GM23248 (cell line): ENCODE results near the gene OR4E2. TPM values are rescaled to one million over a fixed set of nuclear protein-coding genes. Genes with fewer than 3 reads are reported as not detected.
"Not testable (repeated sequence)": the region's sequence is repeated elsewhere in the genome, so short reads cannot be mapped to it uniquely, and the experiment has no call there.

ENCODE experiments used
- DNase-seq: peaks from one replicate; pipeline ENCODE4 v3.0.0-alpha.2; 2015
- H2AFZ ChIP-seq: fragments of 200-600 bp; sonication (generic); 2 replicates; pipeline ENCODE4 v1.6.1; 2016; ENCODE audit warnings: antibody characterized with exemption
- H3F3A ChIP-seq: fragments of 200-600 bp; sonication (generic); 2 replicates; pipeline ENCODE4 v1.6.1; 2016; ENCODE audit warnings: mild to moderate bottlenecking, antibody characterized with exemption, mixed run types; ENCODE audit not compliant: insufficient read depth
- H3K27ac ChIP-seq: fragments of 200-600 bp; sonication (generic); 2 replicates; pipeline ENCODE4 v1.5.1; 2016; ENCODE audit warnings: mild to moderate bottlenecking
- H3K27me3 ChIP-seq: fragments of 200-600 bp; sonication (generic); replicated peaks from 2 replicates; pipeline ENCODE4 v1.6.1; 2016; ENCODE audit warnings: mild to moderate bottlenecking; ENCODE audit not compliant: insufficient read depth
- H3K36me3 ChIP-seq: fragments of 200-600 bp; sonication (generic); 2 replicates; pipeline ENCODE4 v1.6.1; 2016; ENCODE audit warnings: low read depth, mild to moderate bottlenecking
- H3K4me1 ChIP-seq: fragments of 200-600 bp; sonication (generic); 2 replicates; pipeline ENCODE4 v1.6.1; 2016; ENCODE audit warnings: mild to moderate bottlenecking; ENCODE audit not compliant: insufficient read depth
- H3K4me2 ChIP-seq: fragments of 200-600 bp; sonication (generic); one replicate; pipeline ENCODE4 v1.6.1; 2016; ENCODE audit warnings: mild to moderate bottlenecking; ENCODE audit not compliant: unreplicated experiment
- H3K4me3 ChIP-seq: fragments of 200-600 bp; sonication (generic); 2 replicates; pipeline ENCODE4 v1.5.1; 2016; ENCODE audit warnings: mild to moderate bottlenecking
- H3K79me2 ChIP-seq: fragments of 200-600 bp; sonication (generic); 2 replicates; pipeline ENCODE4 v1.6.1; 2016; ENCODE audit warnings: mild to moderate bottlenecking; ENCODE audit not compliant: insufficient read depth
- H3K9ac ChIP-seq: fragments of 200-600 bp; sonication (generic); 2 replicates; pipeline ENCODE4 v1.6.1; 2016; ENCODE audit warnings: mild to moderate bottlenecking
- H3K9me2 ChIP-seq: fragments of 200-600 bp; sonication (generic); 2 replicates; pipeline ENCODE4 v1.6.1; 2016; ENCODE audit warnings: mixed run types, mild to moderate bottlenecking, moderate library complexity; ENCODE audit not compliant: insufficient read depth
- H3K9me3 ChIP-seq: fragments of 200-600 bp; sonication (generic); one replicate; pipeline ENCODE4 v1.6.1; 2017; ENCODE audit warnings: low read depth
- H4K20me1 ChIP-seq: fragments of 200-600 bp; sonication (generic); 2 replicates; pipeline ENCODE4 v1.6.0; 2016; ENCODE audit not compliant: insufficient read depth
- EZH2 ChIP-seq: fragments of 200-600 bp; sonication (generic); IDR thresholded peaks from 2 replicates; pipeline ENCODE4 v1.6.1; 2018; ENCODE audit warnings: antibody characterized with exemption, mild to moderate bottlenecking; ENCODE audit not compliant: insufficient read depth, poor library complexity, severe bottlenecking
- EZH2phosphoT487 ChIP-seq: fragments of 200-600 bp; sonication (generic); IDR thresholded peaks from 2 replicates; pipeline ENCODE4 v1.6.1; 2018; ENCODE audit warnings: antibody characterized with exemption, moderate library complexity, mild to moderate bottlenecking, low read depth; ENCODE audit not compliant: insufficient read depth
- WGBS, 2 experiments: methylation state at CpG; one replicate each; pipeline ENCODE4 v1.1.6; 2015 to 2017; ENCODE audit warnings: low lambda C conversion rate in 2 of 2, low coverage in 1 of 2; ENCODE audit errors: missing lambda C conversion rate in 2 of 2; 5-methylcytosine and 5-hydroxymethylcytosine counted together
- in situ Hi-C: fragments of 300-500 bp; cut with MboI; formaldehyde crosslinking; loops from 2 replicates; pipeline ENCODE4 v1.15.0; 2020
- polyA plus RNA-seq: library from polyadenylated mRNA; unstranded; fragments of >200 nt; fragmentation: Nextera tagmentation; extraction: Ambion mirVana; gene quantifications from 2 replicates; pipeline ENCODE4 v1.2.1, GENCODE V29; 2016
- total RNA-seq: library from RNA; depleted of rRNA; stranded (reverse); fragments of >200 nt; shearing (Covaris generic); gene quantifications from 2 replicates; pipeline ENCODE4 v1.2.3, GENCODE V29; 2014

Gene OR4E2
- total and polyA plus RNA-seq, 2 experiments from 2014 or later: not detected

DNA sequence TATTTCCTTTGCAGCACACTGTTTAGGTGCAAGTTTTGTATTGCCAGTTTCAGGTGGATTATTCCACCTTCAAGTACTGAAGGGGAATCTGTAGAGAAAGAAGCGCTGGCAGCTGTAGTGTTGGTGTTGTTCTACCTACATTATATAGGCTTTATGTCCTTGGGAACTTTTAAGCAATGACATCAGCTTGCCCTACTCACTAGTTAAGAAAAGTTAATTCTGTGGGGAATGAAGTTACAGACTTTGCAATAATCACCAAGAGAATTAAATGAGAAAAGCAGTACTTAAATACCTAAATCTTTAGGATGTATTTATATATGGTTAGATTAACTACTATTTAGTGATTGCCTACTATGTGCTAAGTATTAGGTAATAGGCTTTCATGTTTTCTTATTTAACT, 20.1 kb downstream of the OR4E2 start, which contains the start of gene OR4E1:
Gene OR4E1 (minus strand): TSS at position 101 of the 400 bp plus-strand sequence. CDS start 2,883 bp downstream, outside the sequence.
- Histone ChIP-seq H3K27ac (no peak within 1 kb of the TSS), H3K36me3 (no peaks in the 10 kb centered on the region), H3F3A (no peaks in the 10 kb centered on the region), H3K9ac (no peak within 1 kb of the TSS), H3K9me3 (no peaks in the 10 kb centered on the region), H3K4me3 (no peak within 1 kb of the TSS), H4K20me1 (no peaks in the 10 kb centered on the region), H2AFZ (no peak within 1 kb of the TSS), H3K79me2 (no peaks in the 10 kb centered on the region), H3K27me3 (no peaks in the 10 kb centered on the region), H3K4me1 (no peaks in the 10 kb centered on the region), H3K4me2 (no peak within 1 kb of the TSS), H3K9me2 (no peaks in the 10 kb centered on the region)
- in situ Hi-C loops: no loop called here
- WGBS, 2 experiments: 7 to 28% methylated on average over 1 of the region's 1 CpG
- no peak for TF ChIP-seq EZH2
- no peak for TF ChIP-seq EZH2phosphoT487
- DNase-seq: no peak

DNA sequence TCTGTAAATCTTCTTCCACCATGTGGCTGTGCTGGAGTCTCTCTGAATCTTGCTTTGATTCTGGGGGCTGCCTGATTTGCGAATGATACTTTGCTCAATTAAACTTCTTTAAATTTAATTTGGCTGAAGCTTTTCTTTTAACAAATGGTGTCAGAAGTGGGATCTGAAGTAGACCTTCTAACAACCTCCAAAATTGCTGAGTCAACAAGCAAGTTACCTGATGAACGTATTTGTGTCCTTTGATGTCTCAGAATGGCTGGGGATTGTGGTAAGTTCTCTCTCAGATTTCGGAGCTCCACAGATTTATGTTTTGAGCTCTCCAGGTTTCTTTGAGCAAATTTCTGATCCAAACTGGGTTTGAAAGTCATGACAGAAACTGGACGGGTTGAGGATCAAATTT, 21.9 kb downstream of the OR4E2 start:
- no peak overlapping the region for H2AFZ ChIP-seq
- no peaks in the 10 kb centered on the region for H3K79me2 ChIP-seq
- TF ChIP-seq EZH2phosphoT487 (no peak), EZH2 (no peak)
- no peak for DNase-seq
- H3K9me3 ChIP-seq: no peaks in the 10 kb centered on the region
- no peaks in the 10 kb centered on the region for H3K9me2 ChIP-seq
- no peaks in the 10 kb centered on the region for H4K20me1 ChIP-seq
- H3K4me3 ChIP-seq: no peak overlapping the region
- no peak overlapping the region for H3K4me2 ChIP-seq
- no peaks in the 10 kb centered on the region for H3K27me3 ChIP-seq
- H3F3A ChIP-seq: no peaks in the 10 kb centered on the region
- in situ Hi-C loops: no loop called here
- 13 to 15% methylated on average over 4 of the region's 4 CpGs for WGBS, 2 experiments
- no peak overlapping the region for H3K9ac ChIP-seq
- H3K36me3 ChIP-seq: no peaks in the 10 kb centered on the region
- H3K4me1 ChIP-seq: no peaks in the 10 kb centered on the region
- no peak overlapping the region for H3K27ac ChIP-seq

DNA sequence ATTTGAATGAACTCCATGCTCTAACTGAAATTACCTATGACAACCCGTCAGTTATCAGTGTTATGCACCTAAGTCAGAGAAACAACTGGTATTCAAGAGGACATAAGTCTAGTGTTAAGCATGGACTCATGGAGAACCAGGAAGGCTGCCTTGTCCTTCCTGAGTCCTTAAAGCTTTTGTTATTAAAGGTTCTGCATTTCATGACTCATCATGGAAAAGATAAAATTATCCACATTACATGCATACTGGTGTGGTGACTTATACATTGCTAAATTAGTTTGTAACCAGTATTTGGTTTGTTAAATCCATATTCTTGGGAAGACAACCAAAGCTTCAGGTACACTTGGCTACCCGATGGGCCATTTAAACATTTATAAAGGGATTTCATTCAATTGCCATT, 26.4 kb downstream of the OR4E2 start:
- DNase-seq: peak; percentile 13
- H3K4me2 ChIP-seq: no peak overlapping the region
- no peak overlapping the region for H3K9ac ChIP-seq

DNA sequence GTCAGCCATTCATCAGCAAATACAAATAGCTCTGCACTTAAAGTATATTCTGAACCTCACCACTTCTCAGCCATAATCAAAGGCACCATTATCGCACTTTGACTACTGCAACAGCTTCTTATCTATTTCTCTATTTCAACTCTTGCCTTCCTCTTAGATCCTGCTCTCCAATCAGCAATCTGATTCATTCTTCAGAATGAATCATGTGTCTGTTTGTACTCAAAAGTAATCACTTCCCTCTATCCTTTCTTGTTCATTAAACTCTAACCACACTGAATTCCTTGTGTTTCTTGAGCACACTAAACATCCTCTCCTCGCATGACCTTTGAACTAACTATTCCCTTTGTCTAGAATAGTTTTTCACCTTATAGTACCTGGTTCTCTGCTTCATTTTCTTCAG, 32.8 kb downstream of the OR4E2 start:
- no peaks in the 10 kb centered on the region for H3K9me2 ChIP-seq
- H3F3A ChIP-seq: no peaks in the 10 kb centered on the region
- H3K4me2 ChIP-seq: no peak overlapping the region
- H3K79me2 ChIP-seq: no peaks in the 10 kb centered on the region
- H3K27ac ChIP-seq: no peak overlapping the region
- WGBS, 2 experiments: 22% methylated on average over 2 of the region's 2 CpGs
- in situ Hi-C loops: no loop called here
- no peak overlapping the region for H3K9ac ChIP-seq
- no peak overlapping the region for H2AFZ ChIP-seq
- H4K20me1 ChIP-seq: no peaks in the 10 kb centered on the region
- H3K9me3 ChIP-seq: no peaks in the 10 kb centered on the region
- no peak for DNase-seq
- H3K36me3 ChIP-seq: no peaks in the 10 kb centered on the region
- no peaks in the 10 kb centered on the region for H3K4me1 ChIP-seq
- H3K27me3 ChIP-seq: no peaks in the 10 kb centered on the region
- TF ChIP-seq EZH2phosphoT487: no peak
- TF ChIP-seq EZH2: no peak
- H3K4me3 ChIP-seq: no peak overlapping the region

More for the DNA sequence above, 26.4 kb downstream of the OR4E2 start:
- no peaks in the 10 kb centered on the region for H3K36me3 ChIP-seq
- WGBS, 2 experiments: 31 to 34% methylated on average over 2 of the region's 2 CpGs
- no peaks in the 10 kb centered on the region for H3K4me1 ChIP-seq
- H3K27me3 ChIP-seq: no peaks in the 10 kb centered on the region
- TF ChIP-seq EZH2phosphoT487: no peak
- no peak for TF ChIP-seq EZH2
- no peak overlapping the region for H3K4me3 ChIP-seq
- no peaks in the 10 kb centered on the region for H3K9me3 ChIP-seq
- H3K79me2 ChIP-seq: no peaks in the 10 kb centered on the region
- no peaks in the 10 kb centered on the region for H3F3A ChIP-seq
- no peak overlapping the region for H2AFZ ChIP-seq
- in situ Hi-C loops: no loop called here
- no peak overlapping the region for H3K27ac ChIP-seq
- H4K20me1 ChIP-seq: no peaks in the 10 kb centered on the region
- no peaks in the 10 kb centered on the region for H3K9me2 ChIP-seq

DNA sequence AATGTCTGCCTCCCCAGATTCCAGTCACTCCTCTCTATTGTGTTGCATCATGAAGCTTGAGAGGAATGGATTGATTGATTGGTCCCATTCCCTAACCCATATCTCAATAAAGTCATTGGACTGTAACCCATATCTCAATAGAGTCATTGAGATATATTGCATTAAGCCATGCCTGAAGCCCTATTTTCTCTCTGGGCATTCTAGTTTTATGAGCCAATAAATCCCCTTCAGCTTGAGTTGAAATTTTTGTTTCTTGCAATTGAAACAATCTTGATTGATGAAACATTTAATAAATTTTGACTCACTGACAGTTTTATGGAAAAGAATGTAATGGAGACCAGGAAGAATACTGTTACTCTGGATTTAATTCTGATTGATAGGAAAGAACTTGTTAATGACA, 40.8 kb downstream of the OR4E2 start:
- Histone ChIP-seq H3K9me3 (no peaks in the 10 kb centered on the region), H3K4me1 (no peaks in the 10 kb centered on the region), H3K4me2 (no peak overlapping the region), H3K4me3 (no peak overlapping the region), H4K20me1 (no peaks in the 10 kb centered on the region), H3K27ac (no peak overlapping the region), H3K9ac (no peak overlapping the region), H3K27me3 (no peaks in the 10 kb centered on the region), H3K79me2 (no peaks in the 10 kb centered on the region), H3F3A (no peaks in the 10 kb centered on the region), H2AFZ (no peak overlapping the region), H3K9me2 (no peaks in the 10 kb centered on the region), H3K36me3 (no peaks in the 10 kb centered on the region)
- TF ChIP-seq EZH2: no peak
- TF ChIP-seq EZH2phosphoT487: no peak
- in situ Hi-C loops: no loop called here
- DNase-seq: no peak

DNA sequence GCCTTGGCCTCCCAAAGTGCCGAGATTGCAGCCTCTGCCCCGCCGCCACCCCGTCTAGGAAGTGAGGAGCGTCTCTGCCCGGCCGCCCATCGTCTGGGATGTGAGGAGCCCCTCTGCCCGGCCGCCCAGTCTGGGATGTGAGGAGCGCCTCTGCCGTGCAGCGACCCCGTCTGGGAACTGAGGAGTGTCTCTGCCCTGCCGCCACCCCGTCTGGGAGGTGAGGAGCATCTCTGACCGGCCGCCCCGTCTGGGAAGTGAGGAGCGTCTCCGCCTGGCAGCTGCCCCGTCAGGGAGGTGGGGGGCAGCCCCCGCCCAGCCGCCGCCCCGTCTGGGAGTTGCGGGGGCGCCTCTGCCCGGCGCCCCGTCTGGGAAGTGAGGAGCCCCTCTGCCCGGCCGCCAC, 44.0 kb downstream of the OR4E2 start:
- in situ Hi-C loops, H3K9me2 ChIP-seq, DNase-seq, H3K27me3 ChIP-seq, H3F3A ChIP-seq, H3K4me2 ChIP-seq, H2AFZ ChIP-seq, H3K4me3 ChIP-seq, H3K27ac ChIP-seq, H3K79me2 ChIP-seq, H3K9ac ChIP-seq, H4K20me1 ChIP-seq, H3K4me1 ChIP-seq, H3K9me3 ChIP-seq, H3K36me3 ChIP-seq: not testable (repeated sequence)
- WGBS, 2 experiments: 57 to 62% methylated on average over 17 to 32 of the region's 33 CpGs

DNA sequence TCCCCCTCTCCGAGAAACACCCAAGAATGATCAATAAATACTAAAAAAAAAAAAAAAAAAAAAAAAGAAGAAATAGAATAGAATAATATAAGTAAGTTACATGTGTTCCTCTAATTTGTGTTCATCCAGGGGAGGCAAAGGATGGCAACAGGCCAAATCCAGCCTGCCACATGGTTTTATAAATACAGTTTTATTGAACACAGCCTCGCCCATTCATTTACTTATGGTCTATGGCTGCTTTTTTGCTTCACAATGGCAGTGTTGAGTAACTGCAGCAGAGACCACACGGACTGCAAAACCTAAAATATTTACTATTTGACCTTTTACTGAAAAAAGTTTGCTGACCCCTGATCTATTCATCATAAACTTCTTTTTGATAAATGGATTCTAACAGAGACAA, 44.9 kb downstream of the OR4E2 start:
- H3K27ac ChIP-seq, H3K9ac ChIP-seq, in situ Hi-C loops, H3K27me3 ChIP-seq, H3K4me3 ChIP-seq, H3K9me2 ChIP-seq, H3K4me2 ChIP-seq, H3K9me3 ChIP-seq, H3F3A ChIP-seq, H4K20me1 ChIP-seq, H3K79me2 ChIP-seq, H3K36me3 ChIP-seq, H2AFZ ChIP-seq, DNase-seq, H3K4me1 ChIP-seq: not testable (repeated sequence)
- 0 to 2% methylated on average over 2 to 3 of the region's 3 CpGs for WGBS, 2 experiments
